CD4-positive, alpha-beta T cell treated with Interleukin-21 for 1 hour (primary cell): ENCODE results near the gene ZACN.
"Not testable (repeated sequence)": the region's sequence is repeated elsewhere in the genome, so short reads cannot be mapped to it uniquely, and the experiment has no call there.

Source experiments
- DNase-seq: peaks from one replicate; pipeline ENCODE4 v3.0.0-alpha.2; 2020

The ZACN gene

GRCh38 chr17:76078860-76079534 is at the start of gene ZACN:
Gene ZACN (plus strand): TSS chr17:76079182. CDS start chr17:76079265, 83 bp downstream.
- DNase-seq: no peak

- DNase-seq: no peak
Measured at GRCh38 chr17:76032073-76032779, 46.8 kb upstream of the ZACN start.

GRCh38 chr17:76032780-76033108 is 46.2 kb upstream of the ZACN start:
- no peak for DNase-seq

- no peak for DNase-seq
Measured at GRCh38 chr17:76033139-76033538, 45.8 kb upstream of the ZACN start.

- DNase-seq: no peak
Measured at GRCh38 chr17:76034428-76035350, 44.3 kb upstream of the ZACN start.

GRCh38 chr17:76036497-76037261 is 42.3 kb upstream of the ZACN start:
- DNase-seq: no peak

GRCh38 chr17:76038050-76038449 is 40.9 kb upstream of the ZACN start:
- DNase-seq: no peak

- DNase-seq: no peak
Measured at GRCh38 chr17:76039121-76039520, 39.9 kb upstream of the ZACN start.

- DNase-seq: no peak
Measured at GRCh38 chr17:76040376-76040775, 38.6 kb upstream of the ZACN start.

- not testable (repeated sequence) for DNase-seq
Measured at GRCh38 chr17:76042868-76043267, 36.1 kb upstream of the ZACN start.

- DNase-seq: not testable (repeated sequence)
Measured at GRCh38 chr17:76044475-76045007, 34.4 kb upstream of the ZACN start.

GRCh38 chr17:76046064-76046463 is 32.9 kb upstream of the ZACN start:
- no peak for DNase-seq

GRCh38 chr17:76048025-76048605 is 30.9 kb upstream of the ZACN start:
- DNase-seq: no peak

GRCh38 chr17:76048711-76049110 is 30.3 kb upstream of the ZACN start:
- peak; percentile 35 for DNase-seq

GRCh38 chr17:76049239-76049638 is 29.7 kb upstream of the ZACN start:
- no peak for DNase-seq

- no peak for DNase-seq
Measured at GRCh38 chr17:76049836-76050537, 29.0 kb upstream of the ZACN start.

- no peak for DNase-seq
Measured at GRCh38 chr17:76050538-76051467, 28.2 kb upstream of the ZACN start.

- DNase-seq: no peak
Measured at GRCh38 chr17:76051561-76051960, 27.4 kb upstream of the ZACN start.

- DNase-seq: no peak
Measured at GRCh38 chr17:76053246-76054111, 25.5 kb upstream of the ZACN start.
